ENCODE data around the gene RAMP3. TPM values are rescaled to one million over a fixed set of nuclear protein-coding genes. Genes with fewer than 3 reads are reported as not detected.

The RAMP3 gene
- polyA plus RNA-seq, 1 donor from 2014 or later, result not detected

GRCh38 chr7:45219801-45220435, 62.3 kb downstream of the RAMP3 start:
- Mint-ChIP-seq H3K36me3 (no peaks in the 10 kb centered on the region), H3K27me3 (peaks cover 11% of the 10 kb centered on the region), H3K9me3 (no peaks in the 10 kb centered on the region), H3K4me3 (no peak overlapping the region), H3K4me1 (peaks cover 0 to 1% (median 0%) of the 10 kb centered on the region in 3 donors), H3K27ac (peak overlapping the region in 1 of 3 donors; percentile 68)

- Mint-ChIP-seq H3K9me3 (no peaks in the 10 kb centered on the region), H3K27me3 (peaks cover 8% of the 10 kb centered on the region), H3K27ac (no peak overlapping the region), H3K4me1 (peaks cover 0 to 1% (median 0%) of the 10 kb centered on the region in 3 donors), H3K4me3 (no peak overlapping the region), H3K36me3 (no peaks in the 10 kb centered on the region)
Measured at GRCh38 chr7:45220846-45221618, 63.4 kb downstream of the RAMP3 start.

GRCh38 chr7:45221896-45222604, 64.5 kb downstream of the RAMP3 start:
- H3K27ac Mint-ChIP-seq, result no peak overlapping the region
- H3K4me3 Mint-ChIP-seq, result peak overlapping the region in 1 of 4 donors; percentile 47
- peaks cover 11% of the 10 kb centered on the region for H3K27me3 Mint-ChIP-seq
- no peaks in the 10 kb centered on the region for H3K9me3 Mint-ChIP-seq
- peaks cover 0 to 1% (median 0%) of the 10 kb centered on the region in 3 donors for H3K4me1 Mint-ChIP-seq
- H3K36me3 Mint-ChIP-seq, result no peaks in the 10 kb centered on the region

GRCh38 chr7:45223078-45223477, 65.5 kb downstream of the RAMP3 start:
- Mint-ChIP-seq H3K27me3 (peaks cover 10% of the 10 kb centered on the region), H3K27ac (no peak overlapping the region), H3K36me3 (no peaks in the 10 kb centered on the region), H3K4me3 (no peak overlapping the region), H3K9me3 (no peaks in the 10 kb centered on the region), H3K4me1 (peaks cover 0 to 1% (median 0%) of the 10 kb centered on the region in 3 donors)

- Mint-ChIP-seq H3K4me3 (no peak overlapping the region), H3K27me3 (peaks cover 13% of the 10 kb centered on the region), H3K36me3 (no peaks in the 10 kb centered on the region), H3K27ac (no peak overlapping the region), H3K9me3 (no peaks in the 10 kb centered on the region), H3K4me1 (peaks cover 0 to 1% (median 0%) of the 10 kb centered on the region in 3 donors)
Measured at GRCh38 chr7:45223728-45224630, 66.4 kb downstream of the RAMP3 start.

- Mint-ChIP-seq H3K4me1 (peaks cover 0 to under 1% (median 0%) of the 10 kb centered on the region in 3 donors), H3K27ac (no peak overlapping the region), H3K4me3 (no peak overlapping the region), H3K27me3 (peaks cover 15% of the 10 kb centered on the region), H3K9me3 (no peaks in the 10 kb centered on the region), H3K36me3 (no peaks in the 10 kb centered on the region)
Measured at GRCh38 chr7:45224832-45225231, 67.2 kb downstream of the RAMP3 start.

- Mint-ChIP-seq H3K4me1 (peaks cover 0 to 2% (median 0%) of the 10 kb centered on the region in 3 donors), H3K27me3 (peaks cover 10% of the 10 kb centered on the region), H3K27ac (no peak overlapping the region), H3K9me3 (no peaks in the 10 kb centered on the region), H3K4me3 (no peak overlapping the region), H3K36me3 (no peaks in the 10 kb centered on the region)
Measured at GRCh38 chr7:45225311-45225947, 67.8 kb downstream of the RAMP3 start.

GRCh38 chr7:45225948-45226335, 68.4 kb downstream of the RAMP3 start:
- Mint-ChIP-seq H3K9me3 (no peaks in the 10 kb centered on the region), H3K4me3 (no peak overlapping the region), H3K27me3 (peaks cover 10% of the 10 kb centered on the region), H3K36me3 (no peaks in the 10 kb centered on the region), H3K4me1 (peaks cover 0 to 2% (median 0%) of the 10 kb centered on the region in 3 donors), H3K27ac (no peak overlapping the region)

- Mint-ChIP-seq H3K27ac (no peak overlapping the region), H3K36me3 (peaks cover 2% of the 10 kb centered on the region), H3K9me3 (no peaks in the 10 kb centered on the region), H3K27me3 (peaks cover 14% of the 10 kb centered on the region), H3K4me1 (peaks cover 0 to 2% (median 0%) of the 10 kb centered on the region in 3 donors), H3K4me3 (no peak overlapping the region)
Measured at GRCh38 chr7:45229156-45229920, 71.7 kb downstream of the RAMP3 start.

GRCh38 chr7:45230083-45230482, 72.5 kb downstream of the RAMP3 start:
- Mint-ChIP-seq H3K4me1 (peaks cover 0 to 2% (median 0%) of the 10 kb centered on the region in 3 donors), H3K9me3 (no peaks in the 10 kb centered on the region), H3K4me3 (no peak overlapping the region), H3K36me3 (peaks cover 2% of the 10 kb centered on the region), H3K27me3 (peaks cover 15% of the 10 kb centered on the region), H3K27ac (no peak overlapping the region)

GRCh38 chr7:45230611-45231165, 73.1 kb downstream of the RAMP3 start:
- no peaks in the 10 kb centered on the region for H3K9me3 Mint-ChIP-seq
- H3K36me3 Mint-ChIP-seq, result peaks cover 2% of the 10 kb centered on the region
- no peak overlapping the region for H3K4me3 Mint-ChIP-seq
- peaks cover 0 to 2% (median 0%) of the 10 kb centered on the region in 3 donors for H3K4me1 Mint-ChIP-seq
- peaks cover 15% of the 10 kb centered on the region for H3K27me3 Mint-ChIP-seq
- no peak overlapping the region for H3K27ac Mint-ChIP-seq

GRCh38 chr7:45233249-45233775, 75.7 kb downstream of the RAMP3 start:
- Mint-ChIP-seq H3K4me1 (peaks cover 0 to 2% (median 0%) of the 10 kb centered on the region in 3 donors), H3K36me3 (peaks cover 2% of the 10 kb centered on the region), H3K4me3 (no peak overlapping the region), H3K27me3 (peaks cover 9% of the 10 kb centered on the region), H3K9me3 (no peaks in the 10 kb centered on the region), H3K27ac (no peak overlapping the region)
